Upper lobe of left lung (tissue), 6 donors: ENCODE measurements around the gene SH3RF1. TPM values are rescaled to one million over a fixed set of nuclear protein-coding genes. Genes with fewer than 3 reads are reported as not detected.

Experiments used
- ATAC-seq, 2 donors: fragments of 200-7000 bp; cut with Tn5 transposase; one replicate each; pipeline ENCODE4 v1.9.1; 2022; ENCODE audit warnings: mild to moderate bottlenecking in 2 of 2, moderate library complexity in 2 of 2; ENCODE audit not compliant: low FRiP score in 2 of 2
- DNase-seq, 2 donors: peaks; one replicate each; pipeline ENCODE4 v3.0.0-alpha.2; 2019 to 2020
- H3K27ac ChIP-seq, 4 donors: fragments of 200-600 bp; sonication (generic); one replicate each; pipeline ENCODE4 v1.5.1; 2016 to 2019
- H3K27me3 ChIP-seq, 4 donors: fragments of 200-600 bp; sonication (generic); one replicate each; pipeline ENCODE4 v1.5.1; 2017 to 2019
- H3K36me3 ChIP-seq, 4 donors: fragments of 200-600 bp; sonication (generic); one replicate each; pipeline ENCODE4 v1.5.1; 2016 to 2019
- H3K4me1 ChIP-seq, 4 donors: fragments of 200-600 bp; sonication (generic); one replicate each; pipeline ENCODE4 v1.5.1; 2018 to 2019
- H3K4me3 ChIP-seq, 4 donors: fragments of 200-600 bp; sonication (generic); one replicate each; pipeline ENCODE4 v1.5.1; 2017 to 2019; ENCODE audit warnings: mild to moderate bottlenecking in 2 of 4, moderate library complexity in 1 of 4
- H3K9me3 ChIP-seq, 4 donors: fragments of 200-600 bp; sonication (generic); one replicate each; pipeline ENCODE4 v1.5.1; 2018 to 2019
- EP300 ChIP-seq, 4 donors: sonication (generic); formaldehyde crosslinking; IDR thresholded peaks; one replicate each; pipeline ENCODE4 v1.5.1; 2017; ENCODE audit warnings: antibody characterized with exemption in 4 of 4, control low read depth in 2 of 4
- POLR2A ChIP-seq, 4 donors: fragments of 450-650 bp; IDR thresholded peaks; one replicate each; pipeline ENCODE4 v1.5.1; 2016 to 2017; ENCODE audit warnings: antibody characterized with exemption in 4 of 4, mild to moderate bottlenecking in 2 of 4
- POLR2AphosphoS5 ChIP-seq, 2 donors: sonication (generic); formaldehyde crosslinking; IDR thresholded peaks; one replicate each; pipeline ENCODE4 v1.5.1; 2017; ENCODE audit warnings: antibody characterized with exemption in 2 of 2
- WGBS, 2 donors: methylation state at CpG; one replicate each; pipeline ENCODE4 v1.1.5; 2017 to 2018; 5-methylcytosine and 5-hydroxymethylcytosine counted together
- total RNA-seq, 6 donors: library from RNA; depleted of rRNA in 4 of 6; stranded (reverse); fragments of >200 nt in 4 of 6; gene quantifications; one replicate each; pipeline versions ENCODE4 v1.1.0 to v1.2.1, GENCODE V29; 2016 to 2021
- TF ChIP-seq, protein P1 (sequence below), 6 experiments: fragments of 450-650 bp in 4 of 6; fragments of 200-600 bp in 2 of 6; sonication (generic) in 2 of 6; IDR thresholded peaks; one replicate each; pipeline ENCODE4 v1.5.1; 2016 to 2019; ENCODE audit warnings: antibody characterized with exemption in 6 of 6
- donor health status: DM: no; HTN: no; CAD: no; lungs with moderate emphysema.
- donor health status: DM: no; HTN: yes; CAD: no; lungs with severe emphysema.

The SH3RF1 gene
- total RNA-seq, 6 donors from 2014 or later: 27.1 to 38.7 (median 34.3) TPM

DNA sequence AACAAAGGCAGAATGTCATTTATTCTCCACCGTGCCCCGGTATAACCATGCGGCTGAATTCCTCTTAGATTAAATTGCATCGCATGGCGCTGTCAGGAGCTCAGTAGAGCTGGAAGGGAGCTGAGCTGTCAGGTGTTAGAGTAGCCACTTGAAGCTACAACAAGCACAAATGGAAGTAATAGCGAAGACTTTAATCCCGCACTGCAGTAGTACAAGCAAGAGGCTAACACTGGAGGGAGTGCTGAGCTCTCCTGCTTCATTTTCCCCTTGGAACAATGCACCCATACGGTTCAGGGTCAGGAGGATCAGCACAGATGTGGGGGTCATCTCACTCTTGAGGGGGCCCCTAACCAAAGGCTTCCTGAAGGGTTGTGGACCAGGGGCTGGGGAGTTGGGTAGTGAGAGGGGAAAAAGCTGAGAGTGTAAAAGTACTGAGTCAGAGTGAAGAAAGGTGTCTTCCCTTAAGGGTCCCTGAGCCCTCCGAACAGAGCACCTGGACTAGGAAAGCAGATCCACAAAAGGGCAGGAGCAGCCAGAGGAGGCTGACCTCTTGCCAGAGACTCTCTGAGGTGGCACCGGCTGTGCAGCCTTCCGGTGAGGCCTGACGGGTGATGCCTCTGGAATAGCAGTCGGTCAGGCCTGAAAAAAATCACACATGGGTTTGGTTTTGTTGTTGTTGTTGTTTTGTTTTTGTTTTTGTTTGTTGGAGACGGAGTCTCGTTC lies 224.7 kb downstream of the SH3RF1 start:
- TF ChIP-seq, protein P1, sequence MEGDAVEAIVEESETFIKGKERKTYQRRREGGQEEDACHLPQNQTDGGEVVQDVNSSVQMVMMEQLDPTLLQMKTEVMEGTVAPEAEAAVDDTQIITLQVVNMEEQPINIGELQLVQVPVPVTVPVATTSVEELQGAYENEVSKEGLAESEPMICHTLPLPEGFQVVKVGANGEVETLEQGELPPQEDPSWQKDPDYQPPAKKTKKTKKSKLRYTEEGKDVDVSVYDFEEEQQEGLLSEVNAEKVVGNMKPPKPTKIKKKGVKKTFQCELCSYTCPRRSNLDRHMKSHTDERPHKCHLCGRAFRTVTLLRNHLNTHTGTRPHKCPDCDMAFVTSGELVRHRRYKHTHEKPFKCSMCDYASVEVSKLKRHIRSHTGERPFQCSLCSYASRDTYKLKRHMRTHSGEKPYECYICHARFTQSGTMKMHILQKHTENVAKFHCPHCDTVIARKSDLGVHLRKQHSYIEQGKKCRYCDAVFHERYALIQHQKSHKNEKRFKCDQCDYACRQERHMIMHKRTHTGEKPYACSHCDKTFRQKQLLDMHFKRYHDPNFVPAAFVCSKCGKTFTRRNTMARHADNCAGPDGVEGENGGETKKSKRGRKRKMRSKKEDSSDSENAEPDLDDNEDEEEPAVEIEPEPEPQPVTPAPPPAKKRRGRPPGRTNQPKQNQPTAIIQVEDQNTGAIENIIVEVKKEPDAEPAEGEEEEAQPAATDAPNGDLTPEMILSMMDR (IDR thresholded peaks at IDR 0.05): peak in 2 of 6 experiments; percentile 28 to 36
- TF ChIP-seq EP300 (IDR thresholded peaks at IDR 0.05): no peak
- peaks cover 0 to 5% (median 3%) of the 10 kb centered on the region in 4 donors for H3K4me1 ChIP-seq
- peak; percentile 25 to 37 for DNase-seq
- 66 to 68% methylated on average over 15 of the region's 15 CpGs for WGBS, 2 donors
- no peak overlapping the region for H3K4me3 ChIP-seq
- no peaks in the 10 kb centered on the region for H3K9me3 ChIP-seq
- H3K27ac ChIP-seq: no peak overlapping the region
- H3K27me3 ChIP-seq: no peaks in the 10 kb centered on the region
- peak in 1 of 2 donors; percentile 9 for ATAC-seq
- H3K36me3 ChIP-seq: no peaks in the 10 kb centered on the region

DNA sequence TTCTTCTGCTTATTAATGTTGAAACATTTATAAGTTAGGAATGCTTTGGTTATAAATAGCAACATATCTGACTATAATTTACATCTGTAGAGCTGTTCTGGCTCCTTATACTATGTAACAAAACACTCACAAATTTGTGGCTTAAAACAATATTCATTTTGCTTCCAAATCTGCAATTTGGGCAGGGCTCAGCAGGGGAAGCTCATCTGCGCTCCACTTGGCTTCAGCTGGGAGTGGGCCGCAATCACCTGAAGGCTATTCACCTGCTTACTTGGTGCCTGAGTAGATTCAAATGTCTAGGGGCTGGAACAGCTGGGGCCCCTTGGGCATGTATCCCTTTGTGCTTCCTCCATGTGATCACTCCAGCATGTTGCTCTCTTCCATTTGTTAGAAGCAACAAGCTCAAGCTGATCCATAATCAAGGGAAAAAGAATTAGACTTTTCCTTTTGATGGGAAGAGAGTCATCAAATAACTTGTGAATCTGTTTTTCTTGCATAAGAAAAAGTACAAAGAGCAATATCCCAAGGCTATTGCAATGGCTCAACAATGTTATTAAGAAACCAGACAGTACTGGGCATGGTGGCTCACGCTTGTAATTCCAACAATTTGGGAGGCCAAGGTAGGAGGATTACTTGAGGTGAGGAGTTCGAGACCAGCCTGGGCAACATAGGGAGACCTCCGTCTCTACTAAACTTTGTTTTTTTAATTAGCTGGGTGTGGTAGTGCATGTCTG lies 225.9 kb downstream of the SH3RF1 start:
- no peak overlapping the region for H3K4me3 ChIP-seq
- TF ChIP-seq EP300 (IDR thresholded peaks at IDR 0.05): no peak
- TF ChIP-seq, protein P1 (IDR thresholded peaks at IDR 0.05): no peak
- no peak for TF ChIP-seq POLR2AphosphoS5 (IDR thresholded peaks at IDR 0.05)
- TF ChIP-seq POLR2A (IDR thresholded peaks at IDR 0.05): no peak
- H3K9me3 ChIP-seq: no peaks in the 10 kb centered on the region
- ATAC-seq: no peak
- DNase-seq: no peak
- H3K36me3 ChIP-seq: no peaks in the 10 kb centered on the region
- H3K27me3 ChIP-seq: no peaks in the 10 kb centered on the region
- WGBS, 2 donors: 95 to 96% methylated on average over 5 of the region's 5 CpGs
- no peak overlapping the region for H3K27ac ChIP-seq
- H3K4me1 ChIP-seq: peaks cover 0 to 3% (median 0%) of the 10 kb centered on the region in 4 donors
